ENCODE results near the gene MEIS3. TPM values are rescaled to one million over a fixed set of nuclear protein-coding genes. Genes with fewer than 3 reads are reported as not detected.
"Not testable (repeated sequence)": the region's sequence is repeated elsewhere in the genome, so short reads cannot be mapped to it uniquely, and the experiment has no call there.

The MEIS3 gene
- total RNA-seq, 1 donor from 2014 or later: 6.6 TPM

- DNase-seq (ENCODE audit: low spot score) (no peak), ATAC-seq (no peak)
- intact Hi-C loops (cut with DNase I): no loop called here
Measured at GRCh38 chr19:47419789-47420188, 462 bp upstream of the MEIS3 start.

GRCh38 chr19:47418692-47419029 is 666 bp downstream of the MEIS3 start:
- intact Hi-C loops (cut with DNase I): no loop called here
- no peak for DNase-seq (ENCODE audit: low spot score)
- peak; percentile 31 for ATAC-seq

- ATAC-seq: peak; percentile 25
- intact Hi-C loops (cut with DNase I): no loop called here
Measured at GRCh38 chr19:47417746-47418691, 1.3 kb downstream of the MEIS3 start.

GRCh38 chr19:47417107-47417745 is 2.1 kb downstream of the MEIS3 start:
- intact Hi-C loops (cut with DNase I): no loop called here
- ATAC-seq (no peak), DNase-seq (ENCODE audit: low spot score) (no peak)

More at GRCh38 chr19:47417746-47418691, 1.3 kb downstream of the MEIS3 start:
- DNase-seq (ENCODE audit: low spot score): no peak

- no peak for ATAC-seq
- DNase-seq (ENCODE audit: low spot score): no peak
- intact Hi-C loops (cut with DNase I): no loop called here
Measured at GRCh38 chr19:47416643-47416985, 2.7 kb downstream of the MEIS3 start.

GRCh38 chr19:47415953-47416642 is 3.2 kb downstream of the MEIS3 start:
- intact Hi-C loops (cut with DNase I): no loop called here
- DNase-seq (ENCODE audit: low spot score): no peak
- no peak for ATAC-seq

GRCh38 chr19:47414469-47414868 is 4.9 kb downstream of the MEIS3 start:
- intact Hi-C loops (cut with DNase I): no loop called here
- DNase-seq (ENCODE audit: low spot score) (no peak), ATAC-seq (no peak)

- no peak for ATAC-seq
- intact Hi-C loops (cut with DNase I): no loop called here
- no peak for DNase-seq (ENCODE audit: low spot score)
Measured at GRCh38 chr19:47413941-47414340, 5.4 kb downstream of the MEIS3 start.

- DNase-seq (ENCODE audit: low spot score); intact Hi-C loops (cut with DNase I); ATAC-seq: not testable (repeated sequence)
Measured at GRCh38 chr19:47411696-47412095, 7.6 kb downstream of the MEIS3 start.

- ATAC-seq (no peak), DNase-seq (ENCODE audit: low spot score) (no peak)
- intact Hi-C loops (cut with DNase I): no loop called here
Measured at GRCh38 chr19:47411101-47411500, 8.2 kb downstream of the MEIS3 start.

GRCh38 chr19:47408156-47408938 is 11.0 kb downstream of the MEIS3 start:
- intact Hi-C loops (cut with DNase I): no loop called here
- DNase-seq (ENCODE audit: low spot score) (no peak), ATAC-seq (no peak)

- intact Hi-C loops (cut with DNase I): loop anchor here (1.0 kb wide), 1 partner anchor 21 kb away; no protein-coding TSS in a partner anchor
- no peak for ATAC-seq
Measured at GRCh38 chr19:47407417-47407774, 11.9 kb downstream of the MEIS3 start.

GRCh38 chr19:47406711-47407416 is 12.5 kb downstream of the MEIS3 start:
- intact Hi-C loops (cut with DNase I): loop anchor here (1.0 kb wide), 1 partner anchor 21 kb away; no protein-coding TSS in a partner anchor
- ATAC-seq: no peak
- no peak for DNase-seq (ENCODE audit: low spot score)

More at GRCh38 chr19:47407417-47407774, 11.9 kb downstream of the MEIS3 start:
- no peak for DNase-seq (ENCODE audit: low spot score)

GRCh38 chr19:47405854-47406417 is 13.4 kb downstream of the MEIS3 start:
- ATAC-seq (no peak), DNase-seq (ENCODE audit: low spot score) (no peak)
- intact Hi-C loops (cut with DNase I): no loop called here

- ATAC-seq: no peak
- DNase-seq (ENCODE audit: low spot score): no peak
- intact Hi-C loops (cut with DNase I): no loop called here
Measured at GRCh38 chr19:47405197-47405550, 14.2 kb downstream of the MEIS3 start.

- intact Hi-C loops (cut with DNase I): no loop called here
- no peak for ATAC-seq
- DNase-seq (ENCODE audit: low spot score): no peak
Measured at GRCh38 chr19:47404334-47405196, 14.8 kb downstream of the MEIS3 start.

- intact Hi-C loops (cut with DNase I): no loop called here
- ATAC-seq: no peak
- no peak for DNase-seq (ENCODE audit: low spot score)
Measured at GRCh38 chr19:47402504-47402903, 16.8 kb downstream of the MEIS3 start.
